C4-2B (cell line): ENCODE measurements around the gene IL36B.
"Not testable (repeated sequence)": the region's sequence is repeated elsewhere in the genome, so short reads cannot be mapped to it uniquely, and the experiment has no call there.

Source experiments
- H3K27ac ChIP-seq: fragments of 450-650 bp; 2 replicates; pipeline ENCODE4 v1.5.1; 2017
- CTCF ChIP-seq: fragments of 450-650 bp; conservative IDR thresholded peaks from 2 replicates; pipeline ENCODE4 v1.5.1; 2017; ENCODE audit warnings: mild to moderate bottlenecking
- ZFX ChIP-seq: fragments of 450-650 bp; IDR thresholded peaks from 2 replicates; pipeline ENCODE4 v1.6.1; 2017

IL36B gene

GRCh38 chr2:113052396-113052917, at the start of gene IL36B:
Gene IL36B (minus strand): TSS chr2:113052867.
- TF ChIP-seq ZFX (no peak), CTCF (no peak)
- no peak within 1 kb of the TSS for H3K27ac ChIP-seq

GRCh38 chr2:113102133-113102532, 49.5 kb upstream of the IL36B start:
- no peak overlapping the region for H3K27ac ChIP-seq
- no peak for TF ChIP-seq CTCF
- no peak for TF ChIP-seq ZFX

GRCh38 chr2:113098532-113098931, 45.9 kb upstream of the IL36B start:
- TF ChIP-seq CTCF (no peak), ZFX (no peak)
- H3K27ac ChIP-seq = no peak overlapping the region

- TF ChIP-seq ZFX = no peak
- no peak for TF ChIP-seq CTCF
- H3K27ac ChIP-seq = no peak overlapping the region
These were observed 45.4 kb upstream of the IL36B start for GRCh38 chr2:113098041-113098440.

GRCh38 chr2:113096842-113097618, 44.4 kb upstream of the IL36B start:
- H3K27ac ChIP-seq = not testable (repeated sequence)

- H3K27ac ChIP-seq = not testable (repeated sequence)
These were observed 43.6 kb upstream of the IL36B start for GRCh38 chr2:113096306-113096705.

GRCh38 chr2:113093613-113093977, 40.9 kb upstream of the IL36B start:
- no peak for TF ChIP-seq ZFX
- no peak for TF ChIP-seq CTCF
- no peak overlapping the region for H3K27ac ChIP-seq

- no peak overlapping the region for H3K27ac ChIP-seq
- TF ChIP-seq ZFX (no peak), CTCF (no peak)
These were observed 40.4 kb upstream of the IL36B start for GRCh38 chr2:113092864-113093612.
